ENCODE measurements around the gene CCSAP.
A peak's percentile ranks its signal among the peaks of the same experiment; 100 is the strongest.
"Not testable (repeated sequence)": the region's sequence is repeated elsewhere in the genome, so short reads cannot be mapped to it uniquely, and the experiment has no call there.

CCSAP gene

GRCh38 chr1:229364207-229365065 lies 21.6 kb upstream of the CCSAP start:
- DNase-seq (ENCODE audit: low spot score), result no peak

DNA sequence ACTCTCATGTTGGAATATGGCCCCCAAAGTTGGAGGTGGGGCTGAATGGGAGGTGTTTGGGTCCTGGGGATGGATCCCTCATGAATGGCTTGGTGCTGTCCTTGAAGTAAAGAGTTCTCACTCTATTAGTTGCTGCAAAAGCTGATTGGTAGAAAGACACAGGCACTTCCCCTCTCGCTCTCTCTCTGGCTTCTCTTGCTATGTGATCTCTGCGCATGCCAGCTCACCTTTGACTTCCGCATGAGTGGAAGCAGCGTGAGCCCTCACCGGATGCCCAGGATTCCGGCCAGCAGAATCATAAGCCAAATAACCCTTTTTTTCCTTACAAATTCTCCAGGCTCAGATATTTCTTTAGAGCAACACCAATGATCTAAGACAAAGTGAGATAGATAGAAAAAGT lies 20.9 kb upstream of the CCSAP start:
- DNase-seq (ENCODE audit: low spot score), result no peak

DNA sequence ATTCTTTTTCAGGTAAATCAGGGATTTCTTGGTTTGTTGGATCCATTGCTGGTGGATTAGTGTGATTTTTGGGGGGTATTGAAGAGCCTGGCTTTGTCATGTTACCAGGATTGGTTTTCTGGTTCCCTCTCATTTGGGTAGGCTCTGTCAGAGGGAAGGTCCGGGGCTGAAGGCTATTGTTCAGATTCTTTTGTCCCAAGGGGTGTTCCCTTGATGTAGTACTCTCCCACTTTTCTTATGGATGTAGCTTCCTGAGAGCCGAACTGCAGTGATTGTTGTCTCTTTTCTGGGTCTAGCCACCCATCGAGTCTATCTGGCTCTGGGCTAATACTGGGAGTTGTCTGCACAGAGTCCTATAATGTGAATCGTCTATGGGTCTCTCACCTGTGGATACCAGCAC lies 17.6 kb upstream of the CCSAP start:
- DNase-seq (ENCODE audit: low spot score), result no peak

- DNase-seq (ENCODE audit: low spot score), result no peak
These were observed 12.8 kb upstream of the CCSAP start for GRCh38 chr1:229355661-229356060.

DNA sequence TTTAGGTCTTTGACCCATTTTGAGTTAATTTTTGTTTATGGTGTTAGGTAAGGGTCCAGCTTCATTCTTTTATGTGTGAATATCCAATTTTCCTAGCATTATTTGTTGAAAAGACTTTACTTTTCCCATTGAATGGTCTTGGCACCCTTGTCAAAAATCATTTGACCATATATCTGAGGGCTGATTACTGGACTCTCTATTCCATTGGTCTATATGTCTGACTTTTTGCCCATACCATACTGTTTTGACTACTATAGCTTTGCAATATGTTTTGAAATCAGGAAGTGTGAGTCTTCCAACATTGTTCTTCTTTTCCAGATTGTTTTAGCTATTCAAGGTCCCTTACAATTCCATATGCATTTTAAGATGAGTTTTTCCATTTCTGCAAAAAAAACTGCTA lies 11.4 kb upstream of the CCSAP start:
- DNase-seq (ENCODE audit: low spot score), result no peak

DNA sequence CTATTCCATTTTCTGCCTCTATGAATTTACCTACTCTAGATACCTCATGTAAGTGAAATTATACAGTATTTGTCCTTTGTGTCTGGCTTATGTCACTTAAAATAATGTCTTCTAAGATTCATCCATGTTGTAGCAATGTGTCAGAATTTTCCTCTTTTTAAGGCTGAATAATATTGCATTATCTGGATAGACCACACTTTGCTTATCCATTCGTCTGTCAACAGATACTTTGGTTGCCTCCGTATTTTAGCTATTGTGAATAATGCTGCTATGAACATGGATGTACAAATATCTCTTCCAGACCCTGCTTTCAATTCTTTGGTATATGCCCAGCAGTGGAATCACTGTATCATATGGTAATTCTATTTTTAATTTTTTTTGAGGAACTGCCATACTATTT lies 10.1 kb upstream of the CCSAP start:
- no peak for DNase-seq (ENCODE audit: low spot score)

GRCh38 chr1:229349463-229350385 lies 6.9 kb upstream of the CCSAP start:
- DNase-seq (ENCODE audit: low spot score), result no peak

DNA sequence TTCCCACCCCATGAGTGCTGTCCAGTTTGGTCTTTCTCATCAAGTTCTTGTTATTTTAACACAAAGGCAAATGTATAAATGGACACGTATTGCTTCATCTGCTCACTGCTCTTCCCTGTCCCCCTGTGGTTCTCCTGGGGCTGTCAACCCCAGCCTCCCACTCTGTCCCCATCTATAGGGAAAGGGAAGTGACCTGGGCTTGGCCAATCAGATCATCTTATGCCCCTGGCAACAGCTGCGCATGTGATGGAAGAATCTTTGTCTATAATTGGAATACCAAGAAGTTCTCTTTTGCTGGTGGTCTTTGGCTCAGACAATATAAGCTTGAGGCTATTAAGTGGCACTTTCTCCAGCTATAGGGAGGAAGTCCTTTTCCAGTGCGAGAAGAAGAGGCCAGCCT lies 4.7 kb upstream of the CCSAP start:
- DNase-seq (ENCODE audit: low spot score), result no peak

DNA sequence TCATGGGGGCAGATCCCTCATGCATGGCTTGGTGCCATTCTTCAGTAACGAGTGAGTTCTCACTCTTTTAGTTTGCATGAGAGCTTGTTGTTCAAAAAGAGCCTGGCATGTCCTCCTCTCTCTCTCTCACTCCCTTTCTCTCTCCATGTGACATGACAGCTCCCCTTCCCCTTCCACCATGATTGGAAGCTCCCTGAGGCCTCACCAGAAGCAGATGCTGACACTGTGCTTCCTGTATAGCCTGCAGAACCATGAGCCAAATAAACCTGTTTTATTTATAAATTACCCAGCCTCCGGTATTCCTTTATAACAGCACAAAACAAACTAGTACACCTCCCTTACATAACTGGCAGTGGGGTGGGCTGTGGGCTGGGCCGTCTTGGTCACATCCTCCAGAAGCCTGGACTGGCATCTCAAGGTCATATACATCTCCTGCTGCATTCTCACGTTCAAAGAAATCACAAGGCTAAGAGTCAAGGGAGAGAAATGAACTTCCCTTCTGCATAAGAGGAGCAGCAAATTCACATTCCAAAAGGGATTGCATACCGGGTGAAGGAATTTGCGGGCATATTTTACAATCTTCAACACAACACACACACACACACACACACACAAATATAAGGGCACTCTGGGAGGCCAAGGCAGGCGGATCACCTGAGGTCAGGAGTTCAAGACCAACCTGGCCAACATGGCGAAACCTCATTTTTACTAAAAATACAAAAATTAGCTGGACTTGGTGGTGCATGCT lies 2.3 kb upstream of the CCSAP start:
- DNase-seq (ENCODE audit: low spot score), result no peak

DNA sequence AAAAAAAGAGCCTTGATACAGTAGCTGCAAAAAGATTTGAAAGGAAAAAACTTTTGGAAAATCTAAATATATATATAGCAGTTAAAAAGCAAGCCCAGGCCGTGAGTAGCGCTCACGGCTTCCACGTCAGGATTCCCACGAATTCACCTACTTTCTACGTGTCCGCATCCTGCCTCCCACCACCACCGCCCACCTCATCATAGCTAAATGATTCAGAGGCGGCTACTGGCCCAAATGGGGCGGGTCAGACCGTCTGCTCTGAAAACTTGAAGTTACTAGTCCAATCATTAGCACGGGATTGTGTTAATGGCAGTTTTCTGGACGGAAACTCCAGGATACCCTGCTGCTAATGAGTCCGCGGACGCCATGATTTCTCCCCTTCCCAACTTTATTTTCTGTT lies 1.3 kb upstream of the CCSAP start:
- DNase-seq (ENCODE audit: low spot score), result no peak

- DNase-seq (ENCODE audit: low spot score), result peak; percentile 86
These were observed 832 bp downstream of the CCSAP start for GRCh38 chr1:229341774-229342655.

DNA sequence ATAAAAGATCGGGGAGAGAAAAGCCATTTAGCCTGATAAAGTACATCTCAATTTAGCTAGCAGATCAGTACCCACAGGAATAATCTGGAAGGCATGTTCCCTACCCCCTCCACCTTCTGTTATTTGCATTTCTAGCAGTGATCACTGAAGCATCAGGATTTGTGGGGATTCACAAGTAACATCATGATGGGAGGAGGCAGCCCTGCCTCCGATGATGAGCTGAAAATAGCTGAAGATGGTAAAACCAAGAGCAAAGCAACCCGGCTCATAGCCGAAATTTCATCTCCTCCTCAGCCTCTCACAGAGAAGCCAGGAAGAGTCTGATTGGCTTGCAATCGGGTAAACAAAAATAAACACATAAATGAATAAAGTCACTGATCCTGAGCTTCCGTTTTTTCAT lies 2.4 kb downstream of the CCSAP start:
- no peak for DNase-seq (ENCODE audit: low spot score)

- DNase-seq (ENCODE audit: low spot score), result peak; percentile 20
These were observed 3.3 kb downstream of the CCSAP start for GRCh38 chr1:229339520-229339919.

GRCh38 chr1:229339086-229339485 lies 3.8 kb downstream of the CCSAP start:
- no peak for DNase-seq (ENCODE audit: low spot score)

DNA sequence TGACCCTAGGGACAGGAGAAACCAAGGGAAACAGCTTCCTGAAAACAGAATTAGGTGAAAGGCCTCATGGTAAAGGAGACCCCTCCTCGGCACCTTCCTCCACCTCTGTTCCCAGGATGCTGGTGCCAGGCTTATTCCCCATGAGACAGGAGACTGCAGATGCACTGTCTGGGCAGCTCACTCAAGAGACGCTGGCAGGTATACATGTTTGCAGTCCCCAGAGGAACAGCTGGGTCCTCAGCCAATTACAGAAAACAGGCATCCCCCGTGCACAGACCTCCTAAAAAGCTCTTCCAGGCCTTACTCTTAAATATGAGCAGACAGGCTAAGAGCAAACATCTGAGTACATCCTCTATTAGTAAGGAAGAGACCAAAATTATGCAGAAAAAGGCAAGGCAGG lies 6.5 kb downstream of the CCSAP start:
- DNase-seq (ENCODE audit: low spot score), result peak; percentile 61

- no peak for DNase-seq (ENCODE audit: low spot score)
These were observed 8.1 kb downstream of the CCSAP start for GRCh38 chr1:229334716-229335115.

DNA sequence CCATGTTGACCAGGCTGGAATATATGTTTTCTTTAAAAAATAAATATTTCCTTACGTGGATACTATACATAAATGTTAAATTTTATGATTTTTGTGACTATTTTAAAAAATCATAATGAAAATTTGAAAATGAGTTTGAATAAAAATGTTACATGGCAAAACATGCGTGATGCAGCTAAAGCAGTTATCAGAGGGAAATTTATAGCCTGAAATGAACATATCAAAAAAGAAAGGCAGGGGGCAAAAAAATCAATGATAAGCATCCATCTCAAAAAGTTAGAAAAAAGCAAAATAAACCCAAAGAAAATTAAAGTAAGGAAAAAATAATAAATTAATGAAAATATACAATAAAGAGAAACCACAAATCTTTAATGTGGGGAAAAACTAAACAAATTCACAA lies 8.6 kb downstream of the CCSAP start:
- no peak for DNase-seq (ENCODE audit: low spot score)

DNA sequence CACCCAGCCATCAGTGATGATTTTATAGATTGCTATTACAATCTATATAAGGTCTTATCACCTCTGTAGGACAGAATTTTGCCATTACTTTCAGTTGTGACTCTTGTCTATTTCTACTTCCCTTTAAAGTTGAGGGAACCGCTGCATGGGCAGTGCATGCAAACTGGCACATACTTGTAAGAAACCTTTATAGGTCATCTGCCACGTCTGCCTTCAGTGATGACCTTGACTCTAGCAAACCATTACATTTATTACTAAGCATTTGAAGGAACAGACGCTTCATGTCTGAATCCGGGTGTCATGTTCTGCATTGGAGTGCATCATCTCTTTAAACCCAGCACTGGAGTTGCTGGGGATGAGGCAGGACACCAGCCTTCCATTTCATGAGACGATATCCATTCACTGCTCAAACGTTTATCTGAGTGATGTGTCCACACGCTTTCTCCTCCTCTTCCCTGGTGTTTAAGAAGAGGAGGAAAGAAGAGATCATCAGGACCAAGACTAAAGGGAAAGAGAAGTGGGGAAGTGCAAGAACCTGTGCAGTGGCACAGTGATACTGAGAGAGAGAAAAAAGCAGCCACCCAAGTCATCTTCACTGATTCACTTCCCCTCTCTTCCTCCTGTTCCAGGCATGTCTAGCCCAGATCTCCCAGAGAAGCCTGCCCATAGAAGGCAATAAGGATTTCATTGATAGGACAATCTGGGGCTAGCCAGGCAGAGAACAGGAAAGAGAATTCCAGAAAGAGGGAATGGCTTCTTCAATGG lies 14.1 kb downstream of the CCSAP start:
- DNase-seq (ENCODE audit: low spot score), result no peak

DNA sequence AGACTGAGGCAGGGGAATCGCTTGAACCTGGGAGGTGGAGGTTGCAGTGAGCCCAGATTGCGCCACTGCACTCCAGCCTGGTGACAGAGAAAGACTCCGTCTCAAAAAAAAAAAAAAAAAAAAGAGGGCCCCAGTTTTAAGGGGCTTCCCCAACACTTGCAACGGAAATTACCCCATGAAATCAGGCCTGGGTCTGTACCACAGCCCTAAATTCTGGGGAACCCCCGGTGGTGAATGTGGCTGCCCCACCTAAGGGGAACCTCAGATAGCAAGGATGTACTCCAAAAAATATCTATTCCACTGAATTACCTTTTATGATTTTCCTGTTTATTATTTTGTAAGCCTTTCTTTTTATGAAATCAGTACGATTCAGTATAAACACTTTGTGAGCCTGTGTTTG lies 15.1 kb downstream of the CCSAP start:
- not testable (repeated sequence) for DNase-seq (ENCODE audit: low spot score)

- no peak for DNase-seq (ENCODE audit: low spot score)
These were observed 16.2 kb downstream of the CCSAP start for GRCh38 chr1:229326601-229327000.
